ENCODE data around the gene STAT5B.
A peak's percentile ranks its signal among the peaks of the same experiment; 100 is the strongest.

The STAT5B gene

GRCh38 chr17:42287977-42288802 is 12.0 kb upstream of the STAT5B start, which contains the start of gene STAT5A:
Gene STAT5A (plus strand): TSS chr17:42288498. CDS start chr17:42289412, 914 bp downstream.
- H3K4me3 ChIP-seq (ENCODE audit: low read depth, low read length) = peak within 1 kb of the TSS; percentile 56
- DNase-seq (ENCODE audit: low read depth) = peak; percentile 89
- TF ChIP-seq CTCF (conservative IDR thresholded peaks at IDR 0.05; ENCODE audit: low read depth, low read length) = no peak

- no peak for DNase-seq (ENCODE audit: low read depth)
- peak overlapping the region; percentile 56 for H3K4me3 ChIP-seq (ENCODE audit: low read depth, low read length)
Measured at GRCh38 chr17:42287305-42287976, 11.2 kb upstream of the STAT5B start.

GRCh38 chr17:42286411-42287221 is 10.4 kb upstream of the STAT5B start:
- no peak for DNase-seq (ENCODE audit: low read depth)
- TF ChIP-seq CTCF (conservative IDR thresholded peaks at IDR 0.05; ENCODE audit: low read depth, low read length) = no peak
- no peak overlapping the region for H3K4me3 ChIP-seq (ENCODE audit: low read depth, low read length)

More at GRCh38 chr17:42287305-42287976, 11.2 kb upstream of the STAT5B start:
- TF ChIP-seq CTCF (conservative IDR thresholded peaks at IDR 0.05; ENCODE audit: low read depth, low read length) = no peak

GRCh38 chr17:42285346-42286050 is 9.3 kb upstream of the STAT5B start:
- no peak for DNase-seq (ENCODE audit: low read depth)
- TF ChIP-seq CTCF (conservative IDR thresholded peaks at IDR 0.05; ENCODE audit: low read depth, low read length) = no peak
- H3K4me3 ChIP-seq (ENCODE audit: low read depth, low read length) = no peak overlapping the region

- no peak overlapping the region for H3K4me3 ChIP-seq (ENCODE audit: low read depth, low read length)
- no peak for TF ChIP-seq CTCF (conservative IDR thresholded peaks at IDR 0.05; ENCODE audit: low read depth, low read length)
- no peak for DNase-seq (ENCODE audit: low read depth)
Measured at GRCh38 chr17:42284566-42284965, 8.4 kb upstream of the STAT5B start.

- no peak overlapping the region for H3K4me3 ChIP-seq (ENCODE audit: low read depth, low read length)
- no peak for TF ChIP-seq CTCF (conservative IDR thresholded peaks at IDR 0.05; ENCODE audit: low read depth, low read length)
- no peak for DNase-seq (ENCODE audit: low read depth)
Measured at GRCh38 chr17:42284024-42284369, 7.8 kb upstream of the STAT5B start.
